Putamen (tissue), 1 donor: ENCODE measurements around the gene LRRC4C.
"Not testable (repeated sequence)": the region's sequence is repeated elsewhere in the genome, so short reads cannot be mapped to it uniquely, and the experiment has no call there.

Experiments used
- DNase-seq: peaks from one replicate; pipeline ENCODE4 v3.0.0-alpha.2; 2016; ENCODE audit warnings: low spot score

Gene LRRC4C

DNA sequence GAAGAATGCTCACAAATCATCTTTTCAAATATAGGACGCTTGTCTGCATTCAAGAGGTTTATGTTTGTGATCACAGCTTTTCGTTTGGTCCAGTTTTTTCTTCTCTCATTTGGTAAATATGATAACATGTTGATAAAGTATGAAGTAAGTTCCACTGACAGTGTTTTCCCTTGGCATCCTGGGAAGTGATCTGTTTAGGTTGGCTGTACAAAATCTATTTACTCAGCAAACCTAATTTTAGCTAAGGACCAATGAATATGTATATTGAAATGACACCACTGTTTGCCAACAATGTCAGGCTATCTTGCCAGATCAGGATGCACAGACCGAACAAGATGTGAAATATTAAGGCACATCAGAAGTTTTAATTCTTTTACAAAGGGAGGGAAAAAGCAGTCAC, 1230.8 kb downstream of the LRRC4C start:
- DNase-seq: no peak

DNA sequence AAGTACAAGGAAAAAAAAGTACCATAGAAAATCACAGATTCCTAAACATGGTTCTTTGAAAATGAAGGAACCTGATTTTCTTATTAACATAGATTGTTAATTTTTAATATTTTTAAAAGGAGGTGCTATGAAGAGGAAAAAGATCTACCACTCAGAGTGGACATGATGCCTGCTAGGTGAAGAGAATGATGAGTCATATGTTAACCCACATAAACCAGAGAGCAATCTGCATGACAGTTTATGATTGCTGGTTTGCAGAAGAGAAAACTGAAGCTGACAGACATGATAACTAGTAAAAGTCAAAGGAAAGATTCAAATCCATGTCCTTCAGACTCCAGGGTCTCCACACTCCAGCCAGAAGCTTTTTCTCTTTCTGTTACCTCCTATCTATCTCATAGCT, 1231.7 kb downstream of the LRRC4C start:
- DNase-seq: no peak

DNA sequence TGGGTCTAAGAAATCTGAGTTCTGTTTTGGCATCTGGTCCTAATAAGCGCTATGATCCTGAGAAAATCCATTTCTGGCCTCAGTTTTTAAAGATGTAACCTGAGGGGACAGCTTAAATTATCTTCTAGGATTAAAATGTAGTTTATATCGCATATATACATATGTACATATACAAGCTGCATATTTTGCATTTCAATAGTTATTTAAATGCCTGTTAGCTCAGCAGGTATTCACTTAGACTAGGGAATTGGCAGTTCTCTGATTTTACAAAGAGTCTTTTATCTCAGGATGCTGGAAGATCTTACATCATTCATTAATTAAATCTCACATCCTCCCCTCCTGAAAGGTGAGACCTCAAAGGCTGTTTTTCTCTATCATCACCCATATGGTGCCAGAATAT, 1232.8 kb downstream of the LRRC4C start:
- no peak for DNase-seq

DNA sequence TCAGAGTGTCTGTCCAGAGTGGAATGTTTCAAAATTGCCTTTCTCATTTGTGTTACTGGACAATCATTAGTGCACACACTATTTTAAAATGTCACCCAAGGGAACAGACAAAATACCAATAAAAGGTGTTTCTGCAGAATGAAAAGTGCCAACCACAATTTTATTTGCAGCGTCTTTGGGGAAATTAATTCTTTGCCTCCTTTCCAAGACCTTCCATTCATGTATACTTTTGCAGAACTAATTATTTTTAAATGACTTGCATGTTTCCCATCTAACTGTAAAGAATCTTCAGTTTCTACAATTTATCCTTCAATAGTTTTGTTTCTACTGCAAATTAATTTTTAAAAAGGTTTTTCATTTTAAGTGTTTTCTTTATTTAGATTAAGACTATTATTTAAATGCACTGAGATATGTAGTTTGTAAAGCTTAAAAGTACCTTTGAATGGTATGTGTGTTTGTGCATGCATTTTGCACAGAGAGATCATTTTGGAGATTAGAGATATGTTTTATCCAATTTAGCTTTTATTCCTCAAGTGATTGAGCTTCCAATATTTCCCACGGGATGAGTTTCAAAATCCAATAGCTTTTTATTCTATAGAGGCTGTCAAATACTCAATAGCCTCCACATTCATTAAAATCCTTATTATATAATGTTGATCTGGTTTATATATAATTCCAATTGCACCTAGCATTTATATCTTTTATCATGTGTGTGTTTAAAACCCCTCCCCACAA, 1235.7 kb downstream of the LRRC4C start:
- no peak for DNase-seq

GRCh38 chr11:40219401-40219800, 1240.1 kb downstream of the LRRC4C start:
- DNase-seq: no peak

- DNase-seq: no peak
Observed at GRCh38 chr11:40215556-40215955, 1243.9 kb downstream of the LRRC4C start.

- no peak for DNase-seq
Observed at GRCh38 chr11:40207416-40207815, 1252.0 kb downstream of the LRRC4C start.

DNA sequence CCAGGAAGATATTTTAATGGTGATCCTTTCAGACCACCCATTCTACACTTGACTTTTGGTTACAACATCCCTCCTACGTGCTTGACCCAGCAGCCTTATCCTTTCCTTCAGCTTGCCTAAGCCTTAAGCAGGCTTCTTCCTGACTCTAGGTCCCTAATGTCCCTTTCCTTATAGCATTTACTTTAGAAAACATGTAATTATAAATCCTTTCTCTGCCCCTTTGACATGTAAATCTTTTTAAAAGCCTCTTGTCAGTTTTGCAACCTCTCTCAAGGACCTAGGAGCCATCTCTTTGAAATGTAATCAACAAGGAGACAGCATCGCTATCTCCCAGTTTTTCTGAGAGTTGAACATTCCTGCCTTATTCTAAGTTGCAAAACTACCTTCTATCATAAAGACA, 1255.2 kb downstream of the LRRC4C start:
- DNase-seq: no peak

GRCh38 chr11:40203606-40204005, 1255.8 kb downstream of the LRRC4C start:
- no peak for DNase-seq

GRCh38 chr11:40202589-40203270, 1256.7 kb downstream of the LRRC4C start:
- no peak for DNase-seq

- not testable (repeated sequence) for DNase-seq
Observed at GRCh38 chr11:40192590-40192989, 1266.9 kb downstream of the LRRC4C start.

DNA sequence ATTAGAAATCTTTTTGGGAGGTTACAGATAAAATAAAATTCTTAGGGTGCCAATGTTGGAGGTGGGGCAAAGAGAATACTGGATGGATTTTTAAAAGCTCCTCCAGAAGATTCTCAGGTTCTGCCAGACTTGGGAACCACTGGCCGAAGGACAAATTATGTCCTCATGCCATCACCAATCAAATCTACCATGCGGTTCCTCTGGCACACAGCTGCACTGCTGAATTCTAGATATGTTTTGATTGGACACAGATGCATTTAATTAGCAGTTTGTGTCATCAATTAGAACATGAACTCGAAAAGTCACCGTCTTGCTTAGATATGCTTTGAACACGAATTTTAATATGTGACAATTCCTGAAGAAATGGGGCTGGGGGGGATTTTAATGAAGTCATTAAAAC, 1269.2 kb downstream of the LRRC4C start:
- no peak for DNase-seq

DNA sequence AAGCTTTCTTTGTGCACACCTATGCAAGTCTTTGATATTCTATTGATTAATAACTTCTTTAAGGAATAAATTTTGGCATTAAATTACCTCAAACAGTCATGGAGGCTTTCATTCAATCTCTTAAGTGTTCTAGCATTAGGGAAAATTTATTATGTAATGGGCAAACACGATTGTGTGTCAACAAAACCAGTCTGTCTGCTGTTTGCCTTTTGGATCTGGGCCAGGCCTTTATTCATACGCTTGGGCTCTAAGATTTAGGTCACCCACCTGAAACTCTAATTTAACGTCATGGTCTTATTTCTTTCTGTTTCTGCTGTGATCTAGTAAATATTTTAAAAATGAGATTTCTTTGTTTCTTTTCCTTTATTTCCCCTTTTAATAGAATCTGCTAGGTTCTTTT, 1270.6 kb downstream of the LRRC4C start:
- no peak for DNase-seq

GRCh38 chr11:40187295-40187694, 1272.2 kb downstream of the LRRC4C start:
- DNase-seq: peak; percentile 33

GRCh38 chr11:40186437-40187263, 1272.8 kb downstream of the LRRC4C start:
- peak; percentile 91 for DNase-seq

DNA sequence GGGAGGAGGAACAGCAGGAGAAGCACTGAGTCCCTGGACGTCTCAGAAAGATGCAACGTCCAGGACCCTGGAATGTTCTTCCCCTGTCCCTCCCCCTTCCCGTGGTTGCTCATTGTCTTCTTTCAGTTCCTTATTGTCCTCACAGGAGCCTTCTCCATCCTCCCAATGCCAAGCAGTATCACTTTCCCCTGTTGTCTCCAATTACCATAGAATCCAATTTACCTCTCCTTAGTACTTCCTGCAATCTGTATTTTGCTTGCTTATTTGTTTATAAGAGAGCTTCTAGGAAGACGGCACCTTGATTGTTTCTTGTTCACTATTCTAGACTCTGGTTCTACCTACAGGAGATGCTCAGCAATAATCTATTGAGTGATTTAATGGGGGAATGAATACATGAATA, 1273.7 kb downstream of the LRRC4C start:
- no peak for DNase-seq

- no peak for DNase-seq
Observed at GRCh38 chr11:40183073-40184064, 1276.1 kb downstream of the LRRC4C start.

GRCh38 chr11:40179541-40179940, 1279.9 kb downstream of the LRRC4C start:
- no peak for DNase-seq

DNA sequence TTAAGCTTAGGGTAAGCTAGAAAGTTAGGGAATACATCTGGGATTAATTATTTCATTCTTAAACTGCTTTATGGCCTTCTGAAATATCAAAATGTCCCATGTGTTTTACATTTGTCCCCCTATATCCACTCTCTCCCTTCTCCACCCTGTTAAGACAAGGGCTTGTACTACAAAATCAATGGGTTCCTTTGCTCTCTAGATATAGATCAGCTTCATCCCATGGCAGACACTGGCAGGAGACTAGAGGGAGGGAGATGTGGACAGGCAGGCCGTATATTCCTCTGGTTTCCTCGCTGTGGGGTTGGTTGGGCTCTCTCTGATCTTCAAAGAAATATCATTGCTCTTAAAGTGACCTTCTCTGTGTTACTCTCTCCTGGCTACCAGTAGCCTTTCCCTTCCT, 1281.0 kb downstream of the LRRC4C start:
- DNase-seq: no peak

- DNase-seq: peak; percentile 45
Observed at GRCh38 chr11:40175980-40176379, 1283.5 kb downstream of the LRRC4C start.

DNA sequence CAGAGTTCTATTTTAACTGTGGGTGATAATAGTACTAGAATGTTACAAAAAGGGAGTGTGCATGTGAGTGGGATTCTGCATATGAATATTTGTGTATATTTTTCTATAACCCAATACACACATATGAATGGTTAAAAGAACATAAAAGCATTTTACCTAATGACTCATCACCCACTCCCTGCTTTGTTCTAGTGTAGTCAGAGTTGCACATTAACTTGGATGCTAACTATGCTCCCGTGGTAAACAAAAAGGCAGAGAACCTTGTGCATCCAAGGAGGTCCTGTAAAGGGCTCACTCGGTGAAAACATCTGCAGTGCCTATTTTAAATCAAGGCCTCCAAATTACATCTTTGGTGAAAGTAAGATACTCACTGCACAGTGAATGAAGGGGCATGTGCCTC, 1289.4 kb downstream of the LRRC4C start:
- no peak for DNase-seq

GRCh38 chr11:40168414-40168813, 1291.0 kb downstream of the LRRC4C start:
- DNase-seq: no peak
